ENCODE results near the gene KRTAP4-6.
"Not testable (repeated sequence)": the region's sequence is repeated elsewhere in the genome, so short reads cannot be mapped to it uniquely, and the experiment has no call there.

Gene KRTAP4-6

DNA sequence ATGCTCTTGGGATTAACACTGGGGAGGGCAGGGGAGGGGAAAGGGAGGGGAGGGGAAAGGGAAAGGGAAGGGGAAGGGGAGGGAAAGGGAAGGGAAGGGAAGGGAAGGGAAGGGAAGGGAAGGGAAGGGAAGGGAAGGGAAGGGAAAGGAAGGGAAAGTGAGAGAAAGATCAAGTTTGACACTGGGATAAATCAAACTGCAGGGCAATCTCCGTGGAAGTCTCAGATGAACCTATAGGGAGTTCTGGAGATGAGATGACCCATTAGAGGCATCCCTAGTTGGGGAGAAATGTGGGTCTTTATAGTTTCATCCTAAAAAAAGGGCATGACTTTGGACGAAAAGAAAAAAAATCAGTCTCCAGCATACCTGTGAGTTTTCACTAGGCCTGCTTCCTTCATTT, 18.6 kb downstream of the KRTAP4-6 start:
- TF ChIP-seq GATA3 (IDR thresholded peaks at IDR 0.05; ENCODE audit: low read depth, low read length) (no peak), GATA2 (IDR thresholded peaks at IDR 0.05; ENCODE audit: low read depth, low read length) (no peak)

DNA sequence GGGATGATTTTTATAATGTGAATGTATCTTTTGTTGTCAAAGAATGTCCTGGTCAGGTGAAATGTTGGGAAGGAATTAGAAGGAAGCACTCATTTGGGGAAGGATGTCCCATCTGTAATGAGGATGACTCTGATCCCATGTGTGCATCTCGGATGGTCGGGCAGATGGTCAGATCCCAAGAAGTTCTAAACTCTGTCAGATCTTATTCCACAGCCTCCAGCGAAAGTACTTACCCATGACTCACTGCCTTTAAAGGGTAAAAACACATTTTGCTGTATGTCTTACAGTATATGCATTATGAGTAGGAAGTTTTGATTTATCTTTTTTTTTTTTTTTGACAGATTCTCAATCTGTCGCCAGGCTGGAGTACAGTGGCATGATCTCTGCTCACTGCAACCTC, 21.6 kb downstream of the KRTAP4-6 start:
- TF ChIP-seq GATA2 (IDR thresholded peaks at IDR 0.05; ENCODE audit: low read depth, low read length) (no peak), GATA3 (IDR thresholded peaks at IDR 0.05; ENCODE audit: low read depth, low read length) (no peak)

DNA sequence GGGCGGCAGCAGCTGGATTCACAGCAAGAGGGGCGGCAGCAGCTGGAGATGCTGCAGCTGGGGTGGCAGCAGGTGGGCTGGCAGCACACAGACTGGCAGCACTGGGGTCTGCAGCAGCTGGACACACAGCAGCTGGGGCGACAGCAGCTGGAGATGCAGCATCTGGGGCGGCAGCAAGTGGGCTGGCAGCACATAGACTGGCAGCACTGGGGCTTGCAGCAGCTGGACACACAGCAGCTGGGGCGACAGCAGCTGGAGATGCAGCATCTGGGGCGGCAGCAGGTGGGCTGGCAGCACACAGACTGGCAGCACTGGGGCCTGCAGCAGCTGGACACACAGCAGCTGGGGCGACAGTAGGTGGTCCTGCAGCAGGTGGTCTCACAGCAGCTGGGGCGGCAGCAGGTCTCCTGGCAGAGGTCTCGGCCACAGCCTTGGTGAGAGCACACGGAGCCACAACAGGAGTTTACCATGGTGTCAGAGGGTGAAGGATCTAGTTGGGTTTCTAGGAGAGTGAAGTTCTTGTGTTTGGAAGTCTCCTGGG, 22.4 kb downstream of the KRTAP4-6 start, which contains the start of gene KRTAP4-11:
Gene KRTAP4-11 (minus strand): TSS at position 528 of the 541 bp plus-strand sequence. CDS start 58 bp downstream, at position 470.
- not testable (repeated sequence) for TF ChIP-seq GATA2, GATA3 (IDR thresholded peaks at IDR 0.05; ENCODE audit: low read depth, low read length)

DNA sequence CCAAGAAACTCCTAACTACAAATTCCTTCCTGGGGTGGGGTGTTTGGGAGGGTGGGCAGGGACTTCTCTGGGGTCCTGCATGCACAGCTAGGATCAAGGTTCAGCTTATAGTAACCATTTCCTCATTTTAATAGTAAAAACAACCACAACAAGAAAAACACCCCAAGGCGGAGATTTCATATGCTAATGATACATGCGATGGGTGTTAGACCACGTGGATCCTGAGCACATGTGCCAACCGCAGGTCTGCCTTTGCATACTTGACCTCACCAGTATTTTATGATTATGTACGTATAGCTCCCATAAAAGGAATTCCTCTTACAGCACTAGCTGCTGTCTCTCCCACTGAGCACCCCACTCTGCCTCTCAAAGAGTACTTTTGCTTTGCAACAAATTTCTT, 24.0 kb downstream of the KRTAP4-6 start:
- TF ChIP-seq GATA3 (IDR thresholded peaks at IDR 0.05; ENCODE audit: low read depth, low read length) (no peak), GATA2 (IDR thresholded peaks at IDR 0.05; ENCODE audit: low read depth, low read length) (no peak)

DNA sequence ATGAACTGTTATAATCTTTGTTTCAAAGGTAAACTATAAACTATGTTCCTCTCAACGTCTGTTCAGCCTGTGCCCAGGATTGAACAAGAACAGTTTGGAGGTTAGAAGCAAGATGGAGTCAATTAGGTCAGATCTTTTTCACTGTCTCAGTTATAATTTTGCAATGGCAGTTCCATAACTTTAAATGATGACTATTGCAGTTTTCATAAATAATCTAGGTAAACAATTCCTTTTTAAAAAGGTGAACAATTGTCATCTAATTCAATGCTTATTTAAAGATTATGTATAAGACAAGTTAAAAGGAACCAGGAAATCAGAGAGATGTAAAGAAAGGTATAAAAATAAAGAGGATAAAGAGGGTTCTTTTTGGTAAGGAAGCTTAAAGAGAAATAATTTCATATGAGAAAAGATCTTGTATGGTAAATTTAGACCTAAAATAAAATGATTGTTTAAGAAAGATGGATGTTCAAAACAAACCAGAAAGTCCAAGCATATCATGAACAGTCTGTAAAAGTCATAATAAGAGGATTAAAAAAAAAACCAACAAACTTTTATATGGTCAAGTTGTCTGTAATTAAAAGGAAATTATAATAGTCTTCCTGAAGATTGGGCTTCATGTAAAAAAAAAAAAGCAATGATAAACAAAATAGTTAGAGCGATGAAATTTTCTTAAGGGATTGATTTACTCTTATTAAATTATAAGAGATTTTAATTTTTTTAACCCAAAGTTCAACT, 29.0 kb downstream of the KRTAP4-6 start:
- TF ChIP-seq GATA2 (IDR thresholded peaks at IDR 0.05; ENCODE audit: low read depth, low read length) (no peak), GATA3 (IDR thresholded peaks at IDR 0.05; ENCODE audit: low read depth, low read length) (no peak)

DNA sequence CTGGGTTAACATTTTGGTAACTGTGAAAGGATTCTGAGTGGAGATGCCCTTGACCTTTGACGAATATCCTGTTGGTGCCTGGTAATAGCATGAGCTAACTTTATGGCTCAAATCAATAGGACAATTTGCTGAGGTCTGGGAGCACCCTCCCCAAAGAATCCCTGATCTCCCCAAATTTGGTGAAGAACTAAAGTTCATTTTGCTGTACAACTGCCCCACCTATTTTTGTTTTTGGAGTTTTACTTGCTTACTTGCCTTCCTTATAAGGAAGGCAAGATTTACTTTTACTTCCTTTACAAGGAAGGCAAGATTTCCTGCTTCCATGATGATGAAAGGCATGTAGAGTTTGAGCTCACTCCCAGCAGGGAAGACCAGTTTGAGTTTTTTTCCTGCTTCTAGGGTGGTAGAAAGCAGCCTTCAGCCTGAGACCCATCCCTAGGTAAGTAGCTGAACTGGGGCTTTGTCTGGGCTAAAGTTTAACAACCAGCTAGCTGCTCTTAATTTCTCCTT, 32.3 kb downstream of the KRTAP4-6 start:
- TF ChIP-seq GATA2 (IDR thresholded peaks at IDR 0.05; ENCODE audit: low read depth, low read length): no peak
- TF ChIP-seq GATA3 (IDR thresholded peaks at IDR 0.05; ENCODE audit: low read depth, low read length): no peak

DNA sequence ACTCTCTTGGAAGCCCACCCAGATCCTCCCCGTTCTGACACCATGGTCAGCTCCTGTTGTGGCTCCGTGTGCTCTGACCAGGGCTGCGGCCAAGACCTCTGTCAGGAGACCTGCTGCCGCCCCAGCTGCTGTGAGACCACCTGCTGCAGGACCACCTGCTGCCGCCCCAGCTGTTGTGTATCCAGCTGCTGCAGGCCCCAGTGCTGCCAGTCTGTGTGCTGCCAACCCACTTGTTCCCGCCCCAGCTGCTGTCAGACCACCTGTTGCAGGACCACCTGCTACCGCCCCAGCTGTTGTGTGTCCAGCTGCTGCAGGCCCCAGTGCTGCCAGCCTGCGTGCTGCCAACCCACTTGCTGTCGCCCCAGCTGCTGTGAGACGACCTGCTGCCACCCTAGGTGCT, 35.0 kb downstream of the KRTAP4-6 start, which contains the start of gene KRTAP4-9:
Gene KRTAP4-9 (plus strand): TSS at position 43 of the 400 bp plus-strand sequence. CDS start 0 bp downstream, at position 43.
- not testable (repeated sequence) for TF ChIP-seq GATA2, GATA3 (IDR thresholded peaks at IDR 0.05; ENCODE audit: low read depth, low read length)

DNA sequence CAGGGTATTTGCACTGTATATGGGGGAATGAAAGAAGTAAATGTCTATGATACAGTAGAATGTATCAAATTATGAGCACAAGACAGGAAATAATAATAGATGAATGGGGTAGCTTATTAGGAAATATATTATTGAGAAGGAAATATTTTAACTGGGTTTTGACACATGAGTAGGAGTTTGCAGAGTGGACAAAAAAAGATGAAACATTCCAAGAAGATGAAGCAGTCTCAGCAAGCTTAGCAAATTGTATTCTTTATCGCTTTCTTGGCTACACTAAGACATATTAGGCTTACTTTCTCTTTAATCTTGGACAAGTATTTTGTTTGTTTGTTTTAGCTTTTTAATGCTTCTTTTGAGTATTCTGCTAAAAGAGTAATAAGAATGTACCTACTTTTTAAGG, 36.4 kb downstream of the KRTAP4-6 start:
- TF ChIP-seq GATA3 (IDR thresholded peaks at IDR 0.05; ENCODE audit: low read depth, low read length): no peak
- TF ChIP-seq GATA2 (IDR thresholded peaks at IDR 0.05; ENCODE audit: low read depth, low read length): no peak

DNA sequence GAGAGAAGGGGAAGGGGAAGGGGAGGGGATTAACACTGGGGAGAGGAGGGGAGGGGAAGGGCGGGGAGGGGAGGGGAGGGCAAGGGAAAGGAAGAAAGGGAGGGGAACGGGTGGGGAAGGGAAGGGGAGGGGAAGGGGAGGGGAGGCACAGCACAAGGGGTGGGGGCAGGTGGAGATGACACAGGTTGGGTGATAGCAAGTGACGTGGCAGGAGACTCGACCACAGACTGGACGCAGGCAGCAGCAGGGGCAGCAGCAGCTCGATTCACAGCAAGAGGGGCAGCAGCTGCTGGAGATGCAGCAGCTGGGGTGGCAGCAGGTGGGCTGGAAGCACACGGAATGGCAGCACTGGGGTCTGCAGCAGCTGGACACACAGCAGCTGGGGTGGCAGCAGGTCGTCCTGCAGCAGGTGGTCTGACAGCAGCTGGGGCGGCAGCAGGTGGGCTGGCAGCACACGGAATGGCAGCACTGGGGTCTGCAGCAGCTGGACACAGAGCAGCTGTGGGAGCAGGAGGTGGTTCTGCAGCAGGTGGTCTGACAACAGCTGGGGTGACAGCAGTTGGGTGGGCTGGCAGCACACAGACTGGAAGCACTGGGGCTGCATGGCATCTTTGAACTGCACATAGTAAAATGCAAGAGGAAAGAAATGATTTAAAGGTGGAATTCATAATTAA, 38.6 kb downstream of the KRTAP4-6 start, which contains the start of gene KRTAP4-16:
Gene KRTAP4-16 (minus strand): TSS at position 624 of the 674 bp plus-strand sequence. CDS start 0 bp downstream, at position 624.
- no peak for TF ChIP-seq GATA3 (IDR thresholded peaks at IDR 0.05; ENCODE audit: low read depth, low read length)
- no peak for TF ChIP-seq GATA2 (IDR thresholded peaks at IDR 0.05; ENCODE audit: low read depth, low read length)

DNA sequence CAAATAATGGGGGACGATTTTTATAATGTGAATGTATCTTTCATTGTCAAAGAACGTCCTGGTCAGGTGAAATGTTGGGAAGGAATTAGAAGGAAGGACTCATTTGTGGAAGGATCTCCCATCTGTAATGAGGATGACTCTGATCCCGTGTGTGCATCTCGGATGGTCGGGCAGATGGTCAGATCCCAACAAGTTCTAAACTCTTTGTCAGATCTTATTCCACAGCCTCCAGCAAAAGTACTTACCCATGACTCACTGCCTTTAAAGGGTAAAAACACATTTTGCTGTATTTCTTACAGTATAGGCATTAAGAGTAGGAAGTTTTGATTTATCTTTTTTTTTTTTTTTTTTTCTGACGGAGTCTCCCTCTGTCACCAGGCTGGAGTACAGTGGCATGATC, 41.9 kb downstream of the KRTAP4-6 start:
- TF ChIP-seq GATA2 (IDR thresholded peaks at IDR 0.05; ENCODE audit: low read depth, low read length) (no peak), GATA3 (IDR thresholded peaks at IDR 0.05; ENCODE audit: low read depth, low read length) (no peak)

DNA sequence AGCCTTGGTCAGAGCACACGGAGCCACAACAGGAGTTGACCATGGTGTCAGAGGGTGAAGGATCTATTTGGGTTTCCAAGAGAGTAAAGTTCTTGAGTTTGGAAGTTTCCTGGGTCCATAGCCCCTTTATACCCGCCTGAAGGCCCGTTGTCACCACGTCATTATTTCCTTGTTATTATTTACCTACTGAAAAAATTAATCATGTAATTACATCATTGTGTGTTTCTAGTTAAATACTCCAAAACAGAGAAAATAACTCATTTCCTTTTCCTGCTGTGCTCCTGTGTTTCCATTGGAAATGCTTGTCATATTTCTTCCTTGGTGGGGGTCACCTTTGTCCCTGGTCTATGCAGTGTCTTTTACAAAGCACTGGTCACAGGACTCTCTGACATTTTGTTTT, 42.3 kb downstream of the KRTAP4-6 start, which contains the start of gene KRTAP4-8:
Gene KRTAP4-8 (minus strand): TSS at position 101 of the 400 bp plus-strand sequence. CDS start 58 bp downstream, at position 43.
- TF ChIP-seq GATA3 (IDR thresholded peaks at IDR 0.05; ENCODE audit: low read depth, low read length): no peak
- no peak for TF ChIP-seq GATA2 (IDR thresholded peaks at IDR 0.05; ENCODE audit: low read depth, low read length)

DNA sequence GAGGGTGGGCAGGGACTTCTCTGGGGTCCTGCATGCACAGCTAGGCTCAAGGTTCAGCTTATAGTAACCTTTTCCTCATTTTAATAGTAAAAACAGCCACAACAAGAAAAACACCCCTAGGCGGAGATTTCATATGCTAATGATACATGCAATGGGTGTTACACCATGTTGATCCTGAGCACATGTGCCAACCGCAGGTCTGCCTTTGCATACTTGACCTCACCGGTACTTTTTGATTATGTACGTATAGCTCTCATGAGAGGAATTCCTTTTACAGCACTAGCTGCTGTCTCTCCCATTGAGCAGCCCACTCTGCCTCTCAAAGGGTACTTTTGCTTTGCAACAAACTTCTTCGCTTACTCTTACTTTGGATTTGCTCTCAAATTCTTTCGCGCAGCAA, 44.3 kb downstream of the KRTAP4-6 start:
- TF ChIP-seq GATA2 (IDR thresholded peaks at IDR 0.05; ENCODE audit: low read depth, low read length): no peak
- TF ChIP-seq GATA3 (IDR thresholded peaks at IDR 0.05; ENCODE audit: low read depth, low read length): no peak

Measured in SH-SY5Y (cell line).